Left renal cortex interstitium (tissue), 4 donors: ENCODE measurements around the gene LRRC46. TPM values are rescaled to one million over a fixed set of nuclear protein-coding genes. Genes with fewer than 3 reads are reported as not detected.

Experiments
- DNase-seq, 4 donors: peaks; one replicate each; pipeline ENCODE4 v3.0.0-alpha.2; 2013; ENCODE audit warnings: low read depth in 4 of 4, low spot score in 2 of 4, missing footprints in 1 of 4
- polyA plus RNA-seq, 4 donors: library from polyadenylated mRNA; unstranded; fragments of 120-200 nt; gene quantifications; one replicate each; pipeline ENCODE4 v1.2.1, GENCODE V29; 2013; ENCODE audit not compliant: insufficient read length in 4 of 4

Gene LRRC46
- polyA plus RNA-seq, 4 donors = 1.7 to 3.7 (median 2.7) TPM

GRCh38 chr17:47873200-47874090 lies 42.0 kb downstream of the LRRC46 start:
- DNase-seq = no peak

- DNase-seq = no peak
Measured at GRCh38 chr17:47875011-47875985, 43.8 kb downstream of the LRRC46 start.

GRCh38 chr17:47877368-47878034 lies 46.0 kb downstream of the LRRC46 start:
- peak in 1 of 4 donors; percentile 65 for DNase-seq

GRCh38 chr17:47878203-47879027 lies 46.9 kb downstream of the LRRC46 start:
- no peak for DNase-seq

DNA sequence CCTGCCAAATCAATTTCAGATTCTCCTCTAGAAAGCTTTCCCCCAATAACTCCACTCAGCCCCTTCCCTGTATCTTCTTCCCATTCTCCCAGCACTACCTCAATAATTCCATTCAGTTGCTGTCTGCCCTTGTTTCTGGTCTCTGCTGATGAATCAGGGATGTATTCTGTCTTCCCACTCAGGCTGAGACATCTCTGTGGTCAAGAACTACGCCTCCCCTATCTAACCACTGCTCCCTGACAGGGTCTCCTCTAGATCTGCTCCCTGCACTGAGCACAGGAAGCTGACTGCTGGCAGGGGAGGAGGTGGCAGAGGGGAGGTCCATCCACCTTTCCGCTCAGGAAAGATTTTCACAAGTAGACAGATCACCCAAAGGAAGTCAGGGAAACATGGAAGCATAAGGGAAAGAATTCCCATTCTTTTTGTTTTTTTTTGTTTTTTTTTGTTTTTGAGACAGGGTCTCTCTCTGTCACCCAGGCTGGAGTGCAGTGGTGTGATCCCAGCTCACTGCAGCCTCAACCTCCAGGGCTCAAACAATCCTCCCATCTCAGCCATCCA lies 47.6 kb downstream of the LRRC46 start:
- no peak for DNase-seq

DNA sequence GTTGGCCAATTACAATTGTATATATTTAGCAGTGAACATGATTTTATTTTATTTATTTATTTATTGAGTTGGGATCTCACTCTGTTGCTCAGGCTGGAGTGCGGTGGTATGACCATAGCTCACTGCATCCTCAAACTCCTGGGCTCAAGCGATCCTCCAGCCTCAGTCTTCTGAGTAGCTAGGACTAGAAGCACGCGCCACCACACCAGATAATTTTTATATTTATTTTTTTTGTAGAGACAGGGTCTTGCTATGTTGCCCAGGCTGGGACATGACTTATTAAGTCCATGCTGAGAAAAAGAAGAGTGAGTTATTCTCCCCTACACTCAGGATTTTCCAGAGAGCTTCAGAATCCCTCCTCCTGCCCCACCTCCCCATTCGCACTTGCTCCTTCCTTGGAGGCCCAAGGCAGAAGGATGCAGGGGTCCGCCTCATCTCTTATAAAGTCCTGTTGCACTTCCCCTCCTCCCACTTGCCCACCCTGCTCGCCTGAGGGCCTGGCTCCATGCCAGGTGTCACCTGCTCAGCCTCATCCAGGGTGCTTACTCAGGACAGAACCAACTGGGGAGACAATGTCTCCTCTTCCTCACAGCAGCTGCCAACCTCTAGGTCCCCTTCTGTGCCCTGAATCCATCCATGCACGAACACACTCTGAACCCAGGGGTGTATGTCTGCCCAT lies 48.4 kb downstream of the LRRC46 start:
- DNase-seq = no peak

DNA sequence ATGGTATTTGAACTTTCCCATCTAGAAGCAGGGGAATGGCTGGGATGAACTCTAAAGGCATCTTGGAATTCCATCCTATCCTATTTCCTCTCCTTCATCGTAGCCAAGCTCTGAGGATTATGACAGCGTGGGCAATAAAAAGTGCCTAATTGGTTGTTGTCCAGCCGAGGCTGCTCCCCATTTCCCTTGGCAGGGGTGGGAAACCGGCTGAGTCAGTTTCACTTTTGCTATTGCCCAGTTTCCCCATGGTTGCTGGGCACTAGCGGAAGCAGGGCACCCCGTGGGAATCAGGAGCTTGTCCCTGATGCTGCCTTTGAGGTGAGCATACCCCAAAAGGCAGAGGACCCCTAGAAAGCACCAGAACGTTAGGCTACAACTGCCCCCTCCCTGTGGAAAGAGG lies 50.8 kb downstream of the LRRC46 start:
- no peak for DNase-seq

- DNase-seq = no peak
Measured at GRCh38 chr17:47882695-47883588, 51.5 kb downstream of the LRRC46 start.

DNA sequence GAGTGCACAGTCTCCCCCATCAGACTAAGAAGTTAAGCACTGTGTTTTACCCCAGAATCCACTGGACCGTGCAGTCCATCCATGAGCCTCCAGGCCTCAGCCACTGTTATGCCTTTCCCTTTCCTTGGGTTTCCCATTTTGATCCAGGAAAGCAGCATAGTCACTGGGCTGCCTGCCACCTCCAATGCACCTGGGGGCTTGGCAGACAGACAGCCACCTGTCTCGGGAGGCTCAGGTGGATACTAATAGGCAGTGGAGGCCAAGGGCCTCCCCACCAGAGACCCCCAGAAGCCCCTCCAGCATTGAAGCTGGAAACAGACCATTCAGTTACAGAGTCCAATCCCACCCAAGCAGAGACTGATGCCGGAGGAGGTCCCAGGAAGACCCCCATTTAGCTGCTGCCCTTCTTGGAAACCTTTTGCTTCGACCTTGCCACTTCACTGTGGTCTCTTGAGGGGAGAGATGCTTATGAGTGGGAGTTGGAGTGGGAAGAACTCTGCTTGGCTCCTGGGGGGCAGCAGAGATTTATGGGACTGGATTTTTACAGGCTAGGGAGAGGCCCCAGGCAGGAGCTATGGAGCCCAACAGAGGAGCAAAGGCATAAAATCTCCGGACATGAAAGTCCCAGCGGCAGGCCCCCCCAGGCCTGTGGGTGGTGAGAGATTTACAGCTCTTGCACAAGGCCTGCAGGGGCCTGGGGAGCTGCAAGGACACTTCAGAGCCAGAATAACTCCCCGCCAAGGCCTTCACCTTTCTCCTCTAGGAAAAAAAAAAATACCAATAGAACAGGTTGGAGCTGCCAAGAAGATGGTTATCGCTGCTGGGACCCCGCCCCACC lies 52.3 kb downstream of the LRRC46 start:
- DNase-seq = no peak

DNA sequence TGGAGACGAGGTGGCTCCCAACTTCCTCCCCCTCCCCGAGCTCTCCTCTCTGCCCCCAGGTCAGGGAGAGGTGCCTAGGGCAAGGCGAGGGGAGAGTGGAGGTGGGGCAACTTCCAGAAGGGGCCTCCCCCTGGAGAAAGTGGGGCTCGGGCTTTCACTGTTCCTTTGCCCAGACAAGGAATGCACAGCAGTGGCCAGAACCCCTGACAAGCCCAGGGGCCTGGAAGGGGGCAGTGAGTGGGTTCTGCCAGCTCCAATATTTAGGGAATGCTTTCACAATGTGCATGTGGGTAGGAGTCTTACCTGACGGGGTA lies 52.9 kb downstream of the LRRC46 start:
- DNase-seq = no peak

- no peak for DNase-seq
Measured at GRCh38 chr17:47884905-47885730, 53.6 kb downstream of the LRRC46 start.

Other genes starting within 250 kb of the LRRC46 start
- gene KPNB1, start 181.8 kb upstream of the LRRC46 start, polyA plus RNA-seq = 100 to 1,000 TPM; 220 to 256 (median 244) TPM
- 10 to 100 TPM; 22.3 to 36.7 (median 30.5) TPM for gene TBKBP1, start 137.5 kb upstream of the LRRC46 start, polyA plus RNA-seq
- gene TBX21, start 98.4 kb upstream of the LRRC46 start, polyA plus RNA-seq = under 1 TPM; 0.03 to 0.21 (median 0.13) TPM
- 10 to 100 TPM; 10.9 to 17.3 (median 14.0) TPM for gene OSBPL7, start 9.9 kb upstream of the LRRC46 start, polyA plus RNA-seq
- 10 to 100 TPM; 52.1 to 55.6 (median 53.4) TPM for gene MRPL10, start 129 bp upstream of the LRRC46 start, polyA plus RNA-seq
- gene SCRN2, start 9.6 kb downstream of the LRRC46 start, polyA plus RNA-seq = 10 to 100 TPM; 48.7 to 82.3 (median 56.0) TPM
- 1 to 10 TPM; 2.3 to 3.8 (median 3.0) TPM for gene SP6, start 19.5 kb downstream of the LRRC46 start, polyA plus RNA-seq
- 10 to 100 TPM; 21.6 to 26.2 (median 24.3) TPM for gene SP2, start 64.6 kb downstream of the LRRC46 start, polyA plus RNA-seq
- 10 to 100 TPM; 21.0 to 22.6 (median 21.6) TPM for gene PNPO, start 109.9 kb downstream of the LRRC46 start, polyA plus RNA-seq
- gene PRR15L, start 126.2 kb downstream of the LRRC46 start, polyA plus RNA-seq = 10 to 100 TPM; 15.8 to 26.7 (median 23.0) TPM
- 100 to 1,000 TPM; 120 to 197 (median 146) TPM for gene CDK5RAP3, start 139.4 kb downstream of the LRRC46 start, polyA plus RNA-seq
- gene COPZ2, start 206.1 kb downstream of the LRRC46 start, polyA plus RNA-seq = 10 to 100 TPM; 13.7 to 24.0 (median 20.6) TPM
- 100 to 1,000 TPM; 205 to 268 (median 232) TPM for gene NFE2L1, start 216.7 kb downstream of the LRRC46 start, polyA plus RNA-seq